WERI-Rb-1 (cell line): ENCODE measurements around the gene TM9SF1.

ENCODE experiments used
- DNase-seq: peaks from one replicate; pipeline ENCODE4 v3.0.0-alpha.2; 2020
- H3K27ac ChIP-seq: fragments of 250-450 bp; sonication (Bioruptor Pico); 2 replicates; pipeline ENCODE4 v1.5.1; 2020; ENCODE audit warnings: mild to moderate bottlenecking, moderate library complexity
- H3K27me3 ChIP-seq: fragments of 250-450 bp; sonication (Bioruptor Pico); 2 replicates; pipeline ENCODE4 v1.5.1; 2021; ENCODE audit warnings: mild to moderate bottlenecking, low read depth, moderate library complexity; ENCODE audit not compliant: insufficient read depth, severe bottlenecking
- H3K36me3 ChIP-seq: fragments of 250-450 bp; sonication (Bioruptor Pico); 2 replicates; pipeline ENCODE4 v1.5.1; 2020; ENCODE audit warnings: mild to moderate bottlenecking, moderate library complexity
- H3K4me3 ChIP-seq: 2 replicates; pipeline ENCODE4 v1.5.1; 2011; ENCODE audit warnings: low read depth, mild to moderate bottlenecking, control low read depth, low read length
- H3K9me3 ChIP-seq: fragments of 250-450 bp; sonication (Bioruptor Pico); 2 replicates; pipeline ENCODE4 v1.5.1; 2021; ENCODE audit warnings: mild to moderate bottlenecking, moderate library complexity; ENCODE audit not compliant: severe bottlenecking
- CTCF ChIP-seq: IDR thresholded peaks from 2 replicates; pipeline ENCODE4 v1.5.1; 2011; ENCODE audit warnings: low read depth, mild to moderate bottlenecking, control low read depth, inconsistent platforms, low read length

TM9SF1 gene

DNA sequence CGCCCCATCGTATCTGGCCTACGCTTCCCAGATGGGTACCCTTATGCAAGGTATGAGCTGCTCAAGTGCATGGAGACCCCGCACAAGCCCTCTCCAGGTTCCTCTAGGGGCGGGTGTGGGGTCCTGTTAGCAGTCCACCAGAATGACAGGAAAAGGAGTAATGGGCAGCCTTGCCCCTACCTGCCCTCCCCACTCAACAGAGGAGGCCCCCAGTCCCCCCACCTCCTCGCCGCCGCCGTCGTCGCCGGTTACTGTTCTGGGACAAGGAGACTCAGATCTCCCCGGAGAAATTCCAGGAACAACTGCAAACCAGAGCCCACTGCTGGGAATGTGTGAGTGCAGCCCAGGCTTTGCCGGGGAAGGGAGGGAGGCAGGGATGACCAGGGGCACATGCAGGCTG lies 17.4 kb downstream of the TM9SF1 start:
- Histone ChIP-seq H3K27ac (no peak overlapping the region), H3K27me3 (no peaks in the 10 kb centered on the region), H3K4me3 (no peak overlapping the region), H3K9me3 (no peaks in the 10 kb centered on the region), H3K36me3 (peaks cover 94% of the 10 kb centered on the region)
- TF ChIP-seq CTCF, result no peak
- DNase-seq, result no peak

- Histone ChIP-seq H3K27ac (no peak overlapping the region), H3K36me3 (peaks cover 94% of the 10 kb centered on the region)
- TF ChIP-seq CTCF, result no peak
These were observed 18.0 kb downstream of the TM9SF1 start for GRCh38 chr14:24177041-24177825.

DNA sequence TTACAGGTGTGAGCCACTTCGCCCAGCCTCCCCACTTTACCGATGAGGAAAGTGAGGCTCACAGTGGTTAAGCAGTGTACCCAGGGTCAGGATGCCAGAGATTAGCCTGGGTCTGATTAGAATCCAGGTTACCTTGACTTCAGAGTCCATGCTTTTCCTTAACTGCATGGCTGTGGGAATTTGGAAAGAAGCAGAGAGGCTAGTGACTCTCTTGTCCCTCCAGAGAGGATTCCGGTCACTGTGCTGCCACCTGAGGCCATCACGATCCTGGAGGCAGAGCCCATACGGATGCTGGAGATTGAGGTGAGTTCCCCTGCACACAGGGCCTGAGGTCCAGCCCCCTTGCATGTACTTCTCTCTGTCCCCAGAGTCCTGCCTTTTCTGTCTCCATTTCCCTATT lies 18.6 kb downstream of the TM9SF1 start:
- no peaks in the 10 kb centered on the region for H3K9me3 ChIP-seq
- H3K27ac ChIP-seq, result no peak overlapping the region
- no peak for TF ChIP-seq CTCF
- no peak for DNase-seq
- no peak overlapping the region for H3K4me3 ChIP-seq
- H3K36me3 ChIP-seq, result peaks cover 91% of the 10 kb centered on the region
- no peaks in the 10 kb centered on the region for H3K27me3 ChIP-seq

More at GRCh38 chr14:24177041-24177825, 18.0 kb downstream of the TM9SF1 start:
- no peaks in the 10 kb centered on the region for H3K27me3 ChIP-seq
- no peaks in the 10 kb centered on the region for H3K9me3 ChIP-seq
- no peak overlapping the region for H3K4me3 ChIP-seq
- DNase-seq, result no peak

DNA sequence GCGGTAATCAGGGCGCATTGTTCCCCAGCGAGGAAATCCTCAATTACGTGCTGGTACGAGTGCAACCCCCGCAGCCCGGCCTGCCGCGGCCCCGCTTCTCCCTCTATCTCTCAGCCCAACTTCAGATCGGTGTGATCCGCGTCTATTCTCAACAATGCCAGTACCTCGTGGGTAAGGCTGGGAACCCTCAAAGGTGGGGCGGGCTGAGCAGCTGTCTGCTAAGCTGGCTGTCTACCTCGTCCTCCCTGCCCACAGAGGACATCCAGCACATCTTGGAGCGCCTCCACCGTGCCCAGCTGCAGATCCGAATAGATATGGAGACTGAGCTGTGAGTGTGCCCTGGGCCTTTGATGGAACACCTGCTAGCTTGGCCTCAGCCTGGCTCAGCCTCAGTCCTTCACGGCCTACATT lies 22.4 kb downstream of the TM9SF1 start:
- no peak for TF ChIP-seq CTCF
- Histone ChIP-seq H3K27me3 (no peaks in the 10 kb centered on the region), H3K27ac (peak overlapping the region; percentile 90), H3K9me3 (no peaks in the 10 kb centered on the region), H3K36me3 (peaks cover 53% of the 10 kb centered on the region), H3K4me3 (peak overlapping the region; percentile 75)
- no peak for DNase-seq

GRCh38 chr14:24172261-24172860 lies 22.9 kb downstream of the TM9SF1 start:
- peak overlapping the region; percentile 75 for H3K4me3 ChIP-seq
- H3K27ac ChIP-seq, result peak overlapping the region; percentile 90
- H3K9me3 ChIP-seq, result no peaks in the 10 kb centered on the region
- H3K36me3 ChIP-seq, result peaks cover 48% of the 10 kb centered on the region
- no peaks in the 10 kb centered on the region for H3K27me3 ChIP-seq
- no peak for TF ChIP-seq CTCF
- peak; percentile 49 for DNase-seq
